ENCODE measurements around the gene CALR3.

CALR3 gene

DNA sequence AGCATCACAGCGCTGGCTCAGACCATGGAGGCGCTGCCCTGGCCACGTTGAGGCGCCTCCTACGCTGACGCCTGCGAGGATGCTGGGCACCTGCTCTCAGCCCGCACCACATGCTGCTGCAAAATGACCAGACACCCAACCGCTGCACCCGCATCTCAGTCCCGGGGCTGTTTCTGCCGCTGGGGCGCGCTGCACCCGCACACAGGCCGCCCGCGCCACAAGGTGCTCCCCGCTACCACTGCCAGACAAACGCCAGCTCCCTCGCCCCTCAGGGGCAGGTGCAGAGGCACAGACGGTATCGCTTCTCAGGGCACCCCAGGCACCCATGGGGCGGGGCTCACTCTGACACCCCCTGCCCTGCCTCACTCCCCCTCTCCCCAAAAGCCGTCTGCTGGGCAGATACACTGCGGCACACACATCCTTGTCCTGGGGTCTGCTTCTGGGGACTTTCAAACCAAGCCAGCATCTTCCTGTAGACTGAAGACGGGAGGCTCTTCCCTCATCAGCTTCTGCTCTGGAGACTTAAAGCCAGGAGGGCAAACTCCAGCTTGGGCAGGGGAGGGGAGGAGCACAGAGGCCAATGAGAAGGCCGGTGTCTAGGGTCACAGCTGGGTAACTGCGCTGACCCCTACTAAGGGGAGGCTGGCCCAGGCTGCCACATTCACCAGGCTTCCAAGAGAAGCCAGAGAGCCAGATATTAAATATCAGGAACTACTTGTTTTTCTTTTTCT, 29.9 kb upstream of the CALR3 start:
- H2AFZ ChIP-seq (ENCODE audit: insufficient read depth, low read length, poor library complexity): no peak overlapping the region
- no peak overlapping the region for H2BK5ac ChIP-seq (ENCODE audit: low read depth, low read length, poor library complexity)
- H4K12ac ChIP-seq (ENCODE audit: low read depth, low read length): no peak overlapping the region
- no peaks in the 10 kb centered on the region for H3K79me2 ChIP-seq (ENCODE audit: control insufficient read depth, insufficient read depth, low read length, poor library complexity)
- H2BK12ac ChIP-seq (ENCODE audit: low read length): no peak overlapping the region
- no peak overlapping the region for H3K4me2 ChIP-seq (ENCODE audit: low read length)
- H2BK120ac ChIP-seq (ENCODE audit: insufficient read depth, low read length, poor library complexity): no peak overlapping the region
- H2AK5ac ChIP-seq (ENCODE audit: low read length): no peak overlapping the region
- peaks cover 82 to 85% of the 10 kb centered on the region in 2 experiments for H3K36me3 ChIP-seq (ENCODE audit: control insufficient read depth in 1 of 2, insufficient read depth in 2 of 2, low read length in 2 of 2)
- no peak overlapping the region for H3K27ac ChIP-seq (ENCODE audit: low read depth, low read length)
- no peak overlapping the region for H3K9ac ChIP-seq (ENCODE audit: low read length)
- peaks cover 3% of the 10 kb centered on the region for H3K9me3 ChIP-seq (ENCODE audit: insufficient read depth, low read depth, low read length)
- WGBS (ENCODE audit: extremely low coverage, insufficient coverage, insufficient read length): no CpG with 5 or more reads among the region's 29 CpGs
- H3K14ac ChIP-seq (ENCODE audit: low read length): no peak overlapping the region
- H3K4me1 ChIP-seq (ENCODE audit: control insufficient read depth in 1 of 2, insufficient read depth in 2 of 2, low read length in 2 of 2): peaks cover 12 to 15% of the 10 kb centered on the region in 2 experiments
- no peak overlapping the region for H4K91ac ChIP-seq (ENCODE audit: low read depth, low read length)
- no peak overlapping the region for H3K18ac ChIP-seq (ENCODE audit: low read length)
- no peak overlapping the region for H4K8ac ChIP-seq (ENCODE audit: low read depth, low read length)
- no peak overlapping the region for H3K4me3 ChIP-seq (ENCODE audit: low read depth, low read length)
- no peaks in the 10 kb centered on the region for H3K27me3 ChIP-seq (ENCODE audit: insufficient read depth, low read length)
- H3K79me1 ChIP-seq (ENCODE audit: low read length): peaks cover 3% of the 10 kb centered on the region
- no peak for DNase-seq
- no peak overlapping the region for H3K23ac ChIP-seq (ENCODE audit: low read length)
- no peak overlapping the region for H3K4ac ChIP-seq (ENCODE audit: low read depth, low read length)

DNA sequence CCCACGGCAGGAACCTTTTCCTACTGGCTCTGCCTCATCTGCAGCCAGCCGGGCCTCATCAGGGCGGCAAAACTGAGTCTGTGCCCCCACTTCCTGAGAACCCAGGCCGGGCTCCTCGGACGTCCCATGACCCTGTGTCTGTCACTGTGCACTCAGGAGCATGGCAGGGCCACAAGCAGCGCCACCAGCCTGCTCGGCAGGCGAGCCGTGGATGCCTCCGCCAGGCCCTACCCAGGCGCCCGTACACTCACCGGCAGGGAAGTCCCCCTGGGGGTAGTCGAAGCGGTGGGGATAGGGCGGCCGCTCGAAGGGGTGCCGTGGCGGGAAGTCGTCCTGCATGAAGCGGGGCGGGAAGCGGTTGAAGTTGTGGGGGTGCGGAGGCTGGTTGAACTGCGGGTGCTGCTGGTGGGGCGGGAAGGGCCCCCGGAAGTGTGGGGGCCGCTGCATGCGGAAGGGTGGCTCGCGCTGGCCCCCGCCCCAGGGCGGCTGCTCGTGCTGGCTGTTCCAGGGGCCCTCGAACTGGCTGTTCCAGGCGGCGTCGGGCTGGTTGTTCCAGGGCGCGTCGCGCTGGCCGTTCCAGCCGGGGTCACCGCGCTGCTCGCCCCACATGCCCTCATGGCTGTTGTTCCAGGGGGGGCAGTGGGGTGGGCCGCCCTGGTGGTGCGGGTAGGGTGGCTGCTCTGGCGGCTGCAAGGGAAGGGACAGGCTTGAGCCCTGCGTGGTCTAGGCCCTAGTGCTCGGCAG, 29.2 kb upstream of the CALR3 start:
- Histone ChIP-seq H4K8ac (ENCODE audit: low read depth, low read length) (no peak overlapping the region), H2BK120ac (ENCODE audit: insufficient read depth, low read length, poor library complexity) (no peak overlapping the region), H4K91ac (ENCODE audit: low read depth, low read length) (no peak overlapping the region), H2BK12ac (ENCODE audit: low read length) (no peak overlapping the region), H3K4me2 (ENCODE audit: low read length) (no peak overlapping the region), H3K14ac (ENCODE audit: low read length) (no peak overlapping the region), H3K9ac (ENCODE audit: low read length) (no peak overlapping the region), H3K36me3 (ENCODE audit: control insufficient read depth in 1 of 2, insufficient read depth in 2 of 2, low read length in 2 of 2) (peaks cover 82 to 85% of the 10 kb centered on the region in 2 experiments), H3K79me1 (ENCODE audit: low read length) (peaks cover 3% of the 10 kb centered on the region), H3K4me3 (ENCODE audit: low read depth, low read length) (no peak overlapping the region), H3K4ac (ENCODE audit: low read depth, low read length) (no peak overlapping the region), H3K18ac (ENCODE audit: low read length) (no peak overlapping the region), H3K27me3 (ENCODE audit: insufficient read depth, low read length) (no peaks in the 10 kb centered on the region), H3K4me1 (ENCODE audit: control insufficient read depth in 1 of 2, insufficient read depth in 2 of 2, low read length in 2 of 2) (peaks cover 12 to 15% of the 10 kb centered on the region in 2 experiments), H3K27ac (ENCODE audit: low read depth, low read length) (no peak overlapping the region), H4K12ac (ENCODE audit: low read depth, low read length) (no peak overlapping the region), H2AFZ (ENCODE audit: insufficient read depth, low read length, poor library complexity) (no peak overlapping the region), H3K9me3 (ENCODE audit: insufficient read depth, low read depth, low read length) (peaks cover 7% of the 10 kb centered on the region), H2AK5ac (ENCODE audit: low read length) (no peak overlapping the region), H3K23ac (ENCODE audit: low read length) (no peak overlapping the region), H2BK5ac (ENCODE audit: low read depth, low read length, poor library complexity) (no peak overlapping the region), H3K79me2 (ENCODE audit: control insufficient read depth, insufficient read depth, low read length, poor library complexity) (no peaks in the 10 kb centered on the region)
- no peak for DNase-seq
- no CpG with 5 or more reads among the region's 54 CpGs for WGBS (ENCODE audit: extremely low coverage, insufficient coverage, insufficient read length)

DNA sequence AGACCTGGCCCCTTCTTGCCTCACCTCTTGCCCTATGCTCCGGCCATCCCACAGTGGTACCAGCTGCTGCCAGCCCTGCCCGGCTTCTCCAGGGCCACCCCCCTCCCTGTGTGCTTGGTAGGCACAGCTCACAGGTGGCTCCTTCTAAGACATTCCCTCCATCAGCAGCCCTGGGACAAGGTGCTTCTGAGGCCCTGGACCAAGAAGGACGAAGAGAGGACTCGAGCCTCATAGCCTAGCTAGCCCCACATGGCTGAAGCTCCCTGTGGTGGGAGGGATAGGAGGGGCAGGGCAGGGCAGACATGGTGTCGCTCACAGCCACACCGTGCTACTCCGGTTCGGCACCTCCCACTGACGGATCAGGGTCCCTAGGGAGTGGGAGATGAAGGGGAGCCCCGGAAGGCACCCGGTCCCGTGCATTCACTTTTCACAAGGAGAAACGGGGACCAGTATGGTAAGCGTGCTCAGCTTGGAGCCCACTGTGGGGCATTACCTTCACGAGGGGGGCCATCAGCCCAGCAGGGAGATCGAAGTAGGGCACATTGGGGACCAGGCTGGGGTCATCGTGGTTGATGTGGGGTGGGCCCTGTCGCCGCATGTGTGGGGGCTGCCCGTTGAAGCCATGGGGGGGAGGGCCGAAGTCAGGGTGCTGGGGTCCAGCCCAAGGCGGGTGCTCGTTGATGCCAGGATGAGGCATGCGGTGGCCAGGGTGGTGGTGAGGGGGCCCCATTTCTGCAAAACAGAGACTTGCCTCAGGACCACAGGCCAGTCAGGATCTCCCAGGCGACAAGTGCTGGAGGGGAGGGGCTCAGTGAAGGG, 26.8 kb upstream of the CALR3 start:
- no peak overlapping the region for H3K4me2 ChIP-seq (ENCODE audit: low read length)
- no CpG with 5 or more reads among the region's 25 CpGs for WGBS (ENCODE audit: extremely low coverage, insufficient coverage, insufficient read length)
- no peak overlapping the region for H4K8ac ChIP-seq (ENCODE audit: low read depth, low read length)

DNA sequence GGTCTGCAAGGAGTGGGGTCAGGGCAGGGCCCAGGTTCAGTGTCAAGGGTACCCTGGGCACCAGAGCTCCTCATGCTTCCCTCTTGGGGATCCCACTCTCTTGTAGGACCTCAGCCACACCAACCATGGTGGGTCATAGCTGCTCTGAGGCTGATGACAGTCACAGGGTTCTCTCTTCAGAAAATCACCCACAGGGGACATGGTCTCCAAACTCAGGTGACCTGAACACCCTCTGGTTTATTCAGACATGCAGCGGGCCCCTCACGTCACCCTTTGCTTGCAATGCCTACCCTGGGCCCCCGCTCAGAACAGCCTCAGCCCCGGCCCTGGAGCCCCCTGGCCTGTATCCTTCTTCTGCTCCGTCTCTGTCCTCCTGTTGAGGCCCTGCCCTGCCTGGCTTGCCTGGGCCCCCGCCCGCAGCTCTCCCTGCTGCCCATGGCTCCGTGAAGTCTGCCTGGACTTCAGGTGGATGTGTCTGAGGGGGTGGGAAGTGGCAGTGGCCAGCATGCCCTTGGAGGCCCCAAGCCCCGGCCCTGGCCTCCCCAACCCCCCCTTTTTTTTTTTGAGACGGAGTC, 25.8 kb upstream of the CALR3 start:
- H3K14ac ChIP-seq (ENCODE audit: low read length): no peak overlapping the region
- H3K27ac ChIP-seq (ENCODE audit: low read depth, low read length): no peak overlapping the region
- no peak overlapping the region for H4K12ac ChIP-seq (ENCODE audit: low read depth, low read length)
- no peaks in the 10 kb centered on the region for H3K27me3 ChIP-seq (ENCODE audit: insufficient read depth, low read length)
- no peaks in the 10 kb centered on the region for H3K79me2 ChIP-seq (ENCODE audit: control insufficient read depth, insufficient read depth, low read length, poor library complexity)
- no peak overlapping the region for H2AFZ ChIP-seq (ENCODE audit: insufficient read depth, low read length, poor library complexity)
- H3K4me3 ChIP-seq (ENCODE audit: low read depth, low read length): no peak overlapping the region
- no peak overlapping the region for H2BK120ac ChIP-seq (ENCODE audit: insufficient read depth, low read length, poor library complexity)
- no peak overlapping the region for H3K18ac ChIP-seq (ENCODE audit: low read length)
- H3K9me3 ChIP-seq (ENCODE audit: insufficient read depth, low read depth, low read length): peaks cover 8% of the 10 kb centered on the region
- H3K9ac ChIP-seq (ENCODE audit: low read length): no peak overlapping the region
- H3K4me2 ChIP-seq (ENCODE audit: low read length): no peak overlapping the region
- H3K23ac ChIP-seq (ENCODE audit: low read length): no peak overlapping the region
- H3K36me3 ChIP-seq (ENCODE audit: control insufficient read depth in 1 of 2, insufficient read depth in 2 of 2, low read length in 2 of 2): peaks cover 91% of the 10 kb centered on the region in 2 experiments
- no peak overlapping the region for H3K4ac ChIP-seq (ENCODE audit: low read depth, low read length)
- no peaks in the 10 kb centered on the region for H3K79me1 ChIP-seq (ENCODE audit: low read length)
- H3K4me1 ChIP-seq (ENCODE audit: control insufficient read depth in 1 of 2, insufficient read depth in 2 of 2, low read length in 2 of 2): peaks cover under 1 to 2% of the 10 kb centered on the region in 2 experiments
- no CpG with 5 or more reads among the region's 10 CpGs for WGBS (ENCODE audit: extremely low coverage, insufficient coverage, insufficient read length)
- DNase-seq: no peak
- H4K8ac ChIP-seq (ENCODE audit: low read depth, low read length): no peak overlapping the region
- H2BK5ac ChIP-seq (ENCODE audit: low read depth, low read length, poor library complexity): no peak overlapping the region
- no peak overlapping the region for H2AK5ac ChIP-seq (ENCODE audit: low read length)
- H2BK12ac ChIP-seq (ENCODE audit: low read length): no peak overlapping the region
- no peak overlapping the region for H4K91ac ChIP-seq (ENCODE audit: low read depth, low read length)

More for the DNA sequence above, 26.8 kb upstream of the CALR3 start:
- no peak overlapping the region for H4K91ac ChIP-seq (ENCODE audit: low read depth, low read length)
- H3K4me1 ChIP-seq (ENCODE audit: control insufficient read depth in 1 of 2, insufficient read depth in 2 of 2, low read length in 2 of 2): peaks cover 8 to 10% of the 10 kb centered on the region in 2 experiments
- DNase-seq: no peak
- H3K27me3 ChIP-seq (ENCODE audit: insufficient read depth, low read length): no peaks in the 10 kb centered on the region
- no peak overlapping the region for H3K18ac ChIP-seq (ENCODE audit: low read length)
- H3K9ac ChIP-seq (ENCODE audit: low read length): no peak overlapping the region
- no peak overlapping the region for H2AK5ac ChIP-seq (ENCODE audit: low read length)
- no peak overlapping the region for H3K27ac ChIP-seq (ENCODE audit: low read depth, low read length)
- H2AFZ ChIP-seq (ENCODE audit: insufficient read depth, low read length, poor library complexity): no peak overlapping the region
- peaks cover 10% of the 10 kb centered on the region for H3K9me3 ChIP-seq (ENCODE audit: insufficient read depth, low read depth, low read length)
- H3K4ac ChIP-seq (ENCODE audit: low read depth, low read length): no peak overlapping the region
- no peak overlapping the region for H2BK5ac ChIP-seq (ENCODE audit: low read depth, low read length, poor library complexity)
- H3K79me2 ChIP-seq (ENCODE audit: control insufficient read depth, insufficient read depth, low read length, poor library complexity): no peaks in the 10 kb centered on the region
- no peak overlapping the region for H3K14ac ChIP-seq (ENCODE audit: low read length)
- peaks cover 88 to 90% of the 10 kb centered on the region in 2 experiments for H3K36me3 ChIP-seq (ENCODE audit: control insufficient read depth in 1 of 2, insufficient read depth in 2 of 2, low read length in 2 of 2)
- H3K23ac ChIP-seq (ENCODE audit: low read length): no peak overlapping the region
- no peak overlapping the region for H2BK120ac ChIP-seq (ENCODE audit: insufficient read depth, low read length, poor library complexity)
- no peak overlapping the region for H3K4me3 ChIP-seq (ENCODE audit: low read depth, low read length)
- H2BK12ac ChIP-seq (ENCODE audit: low read length): no peak overlapping the region
- peaks cover 3% of the 10 kb centered on the region for H3K79me1 ChIP-seq (ENCODE audit: low read length)
- H4K12ac ChIP-seq (ENCODE audit: low read depth, low read length): no peak overlapping the region
